ENCODE results near the gene JMY. TPM values are rescaled to one million over a fixed set of nuclear protein-coding genes. Genes with fewer than 3 reads are reported as not detected.
A peak's percentile ranks its signal among the peaks of the same experiment; 100 is the strongest.

The JMY gene
- total RNA-seq, 1 donor from 2014 or later: 16.5 TPM

- Mint-ChIP-seq H3K4me3 (no peak overlapping the region), H3K27ac (no peak overlapping the region), H3K9me3 (no peaks in the 10 kb centered on the region), H3K36me3 (peaks cover 4% of the 10 kb centered on the region), H3K4me1 (peaks cover 6% of the 10 kb centered on the region), H3K27me3 (ENCODE audit: insufficient read depth, low read depth) (no peaks in the 10 kb centered on the region)
- TF ChIP-seq EZH2 (IDR thresholded peaks at IDR 0.05): no peak
- no peak for TF ChIP-seq CTCF (IDR thresholded peaks at IDR 0.05)
- TF ChIP-seq EZH2phosphoT487 (IDR thresholded peaks at IDR 0.05): no peak
- Histone ChIP-seq H3K4me2 (no peak overlapping the region), H4K20me1 (ENCODE audit: low read depth) (peaks cover 5% of the 10 kb centered on the region), H3K27ac (no peak overlapping the region), H3K9me3 (ENCODE audit: low read depth) (no peaks in the 10 kb centered on the region), H3K27me3 (no peaks in the 10 kb centered on the region), H2AFZ (replicated peaks) (no peak overlapping the region), H3K79me2 (ENCODE audit: low read depth) (no peaks in the 10 kb centered on the region), H3K4me1 (peaks cover 8% of the 10 kb centered on the region), H3K9ac (no peak overlapping the region), H3F3A (ENCODE audit: low read depth) (no peaks in the 10 kb centered on the region), H3K4me3 (no peak overlapping the region), H3K36me3 (no peaks in the 10 kb centered on the region)
- DNase-seq (ENCODE audit: low spot score): no peak
These were observed 52.0 kb downstream of the JMY start for GRCh38 chr5:79287907-79288306.

GRCh38 chr5:79295029-79295428, 59.1 kb downstream of the JMY start:
- Histone ChIP-seq H3F3A (ENCODE audit: low read depth) (no peaks in the 10 kb centered on the region), H3K9ac (no peak overlapping the region), H3K4me3 (no peak overlapping the region), H3K36me3 (peaks cover under 1% of the 10 kb centered on the region), H3K27me3 (no peaks in the 10 kb centered on the region), H3K4me2 (no peak overlapping the region), H2AFZ (replicated peaks) (no peak overlapping the region), H4K20me1 (ENCODE audit: low read depth) (peaks cover 3% of the 10 kb centered on the region), H3K79me2 (ENCODE audit: low read depth) (no peaks in the 10 kb centered on the region), H3K4me1 (peaks cover 6% of the 10 kb centered on the region), H3K27ac (no peak overlapping the region), H3K9me3 (ENCODE audit: low read depth) (no peaks in the 10 kb centered on the region)
- Mint-ChIP-seq H3K27ac (no peak overlapping the region), H3K27me3 (ENCODE audit: insufficient read depth, low read depth) (no peaks in the 10 kb centered on the region), H3K4me1 (no peaks in the 10 kb centered on the region), H3K36me3 (peaks cover 12% of the 10 kb centered on the region), H3K9me3 (no peaks in the 10 kb centered on the region), H3K4me3 (no peak overlapping the region)
- no peak for DNase-seq (ENCODE audit: low spot score)
- TF ChIP-seq EZH2phosphoT487 (IDR thresholded peaks at IDR 0.05) (no peak), EZH2 (IDR thresholded peaks at IDR 0.05) (no peak), CTCF (IDR thresholded peaks at IDR 0.05) (no peak)

- H3K27ac Mint-ChIP-seq: no peak overlapping the region
- H3K9me3 Mint-ChIP-seq: no peaks in the 10 kb centered on the region
- no peak overlapping the region for H3K4me3 ChIP-seq
- no peaks in the 10 kb centered on the region for H3K4me1 Mint-ChIP-seq
- H3K27me3 ChIP-seq: no peaks in the 10 kb centered on the region
- no peak overlapping the region for H3K4me3 Mint-ChIP-seq
- no peak overlapping the region for H3K27ac ChIP-seq
- H3K36me3 Mint-ChIP-seq: peaks cover 12% of the 10 kb centered on the region
- no peaks in the 10 kb centered on the region for H3F3A ChIP-seq (ENCODE audit: low read depth)
- no peaks in the 10 kb centered on the region for H3K9me3 ChIP-seq (ENCODE audit: low read depth)
- peaks cover 6% of the 10 kb centered on the region for H3K4me1 ChIP-seq
- H3K27me3 Mint-ChIP-seq (ENCODE audit: insufficient read depth, low read depth): no peaks in the 10 kb centered on the region
- no peak overlapping the region for H2AFZ ChIP-seq (replicated peaks)
- H4K20me1 ChIP-seq (ENCODE audit: low read depth): peaks cover 3% of the 10 kb centered on the region
- TF ChIP-seq EZH2phosphoT487 (IDR thresholded peaks at IDR 0.05) (no peak), CTCF (IDR thresholded peaks at IDR 0.05) (no peak), EZH2 (IDR thresholded peaks at IDR 0.05) (no peak)
- peak overlapping the region; percentile 1 for H3K9ac ChIP-seq
- peak; percentile 12 for DNase-seq (ENCODE audit: low spot score)
- peak overlapping the region; percentile 5 for H3K4me2 ChIP-seq
- H3K36me3 ChIP-seq: peaks cover 9% of the 10 kb centered on the region
- H3K79me2 ChIP-seq (ENCODE audit: low read depth): no peaks in the 10 kb centered on the region
These were observed 61.7 kb downstream of the JMY start for GRCh38 chr5:79297661-79298060.
